ENCODE data around the gene HTR6.

HTR6 gene

GRCh38 chr1:19664453-19665185, at the start of gene HTR6:
TSS of gene HTR6 (plus strand) at chr1:19664875. CDS start at chr1:19665754, 879 bp downstream.
- peak; percentile 32; the same call in 1 of the 2 replicates for TF ChIP-seq ZBTB7A (IDR thresholded peaks at IDR 0.05; ENCODE audit: low read depth)
- no peak for TF ChIP-seq YY1 (IDR thresholded peaks at IDR 0.05; ENCODE audit: low read depth)

- no peak for TF ChIP-seq TCF12 (IDR thresholded peaks at IDR 0.05; ENCODE audit: low read depth)
- no peak for TF ChIP-seq REST (IDR thresholded peaks at IDR 0.05; ENCODE audit: low read depth)
- TF ChIP-seq USF1 (IDR thresholded peaks at IDR 0.05): no peak
- TF ChIP-seq MAX (IDR thresholded peaks at IDR 0.05): no peak
- TF ChIP-seq ZBTB7A (IDR thresholded peaks at IDR 0.05; ENCODE audit: low read depth): no peak
- no peak for TF ChIP-seq RAD21 (IDR thresholded peaks at IDR 0.05; ENCODE audit: low read depth)
- TF ChIP-seq FOXM1 (IDR thresholded peaks at IDR 0.05; ENCODE audit: borderline replicate concordance, low read depth): no peak
- no peak for TF ChIP-seq YY1 (IDR thresholded peaks at IDR 0.05; ENCODE audit: low read depth)
- no peak for TF ChIP-seq CREB1 (IDR thresholded peaks at IDR 0.05; ENCODE audit: low read depth)
- no peak for TF ChIP-seq NFIC (IDR thresholded peaks at IDR 0.05)
- no peak for TF ChIP-seq EGR1 (IDR thresholded peaks at IDR 0.05)
- no peak for TF ChIP-seq EP300 (IDR thresholded peaks at IDR 0.05; ENCODE audit: borderline replicate concordance)
- no peak for TF ChIP-seq CEBPB (IDR thresholded peaks at IDR 0.05)
Observed at GRCh38 chr1:19615438-19615837, 49.2 kb upstream of the HTR6 start.

GRCh38 chr1:19616489-19616888, 48.2 kb upstream of the HTR6 start:
- TF ChIP-seq TCF12 (IDR thresholded peaks at IDR 0.05; ENCODE audit: low read depth) (no peak), FOXM1 (IDR thresholded peaks at IDR 0.05; ENCODE audit: borderline replicate concordance, low read depth) (no peak), EP300 (IDR thresholded peaks at IDR 0.05; ENCODE audit: borderline replicate concordance) (no peak), REST (IDR thresholded peaks at IDR 0.05; ENCODE audit: low read depth) (no peak), MAX (IDR thresholded peaks at IDR 0.05) (no peak), ZBTB7A (IDR thresholded peaks at IDR 0.05; ENCODE audit: low read depth) (no peak), CREB1 (IDR thresholded peaks at IDR 0.05; ENCODE audit: low read depth) (no peak), TEAD4 (IDR thresholded peaks at IDR 0.05) (no peak), RAD21 (IDR thresholded peaks at IDR 0.05; ENCODE audit: low read depth) (no peak), YY1 (IDR thresholded peaks at IDR 0.05; ENCODE audit: low read depth) (no peak)

GRCh38 chr1:19617376-19617775, 47.3 kb upstream of the HTR6 start:
- TF ChIP-seq FOXM1 (IDR thresholded peaks at IDR 0.05; ENCODE audit: borderline replicate concordance, low read depth): no peak
- TF ChIP-seq REST (IDR thresholded peaks at IDR 0.05; ENCODE audit: low read depth): no peak
- TF ChIP-seq USF1 (IDR thresholded peaks at IDR 0.05): no peak
- TF ChIP-seq RAD21 (IDR thresholded peaks at IDR 0.05; ENCODE audit: low read depth): no peak
- no peak for TF ChIP-seq NFIC (IDR thresholded peaks at IDR 0.05)
- no peak for TF ChIP-seq CEBPB (IDR thresholded peaks at IDR 0.05)
- TF ChIP-seq EP300 (IDR thresholded peaks at IDR 0.05; ENCODE audit: borderline replicate concordance): no peak
- TF ChIP-seq TCF12 (IDR thresholded peaks at IDR 0.05; ENCODE audit: low read depth): no peak

DNA sequence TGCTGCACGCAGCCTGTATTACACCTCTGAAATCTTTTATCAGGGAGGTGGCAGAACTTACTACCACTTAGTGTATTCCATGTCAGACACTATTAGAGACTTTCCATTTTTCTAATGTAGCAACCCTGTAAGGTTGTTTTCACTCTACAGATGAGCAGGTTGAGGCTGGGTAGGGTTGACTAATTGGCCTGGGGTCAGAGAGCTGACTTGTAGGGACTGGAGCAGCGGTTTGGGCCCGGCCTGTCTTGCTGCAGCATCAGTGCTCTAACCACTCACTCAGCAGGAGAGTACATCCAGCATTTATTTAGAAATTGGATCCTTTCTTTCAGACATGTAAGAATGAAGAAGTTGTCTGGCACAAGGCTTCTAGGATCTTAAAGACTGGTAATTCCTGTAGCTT, 46.2 kb upstream of the HTR6 start:
- TF ChIP-seq NFIC (IDR thresholded peaks at IDR 0.05) (no peak), EP300 (IDR thresholded peaks at IDR 0.05; ENCODE audit: borderline replicate concordance) (no peak), CREB1 (IDR thresholded peaks at IDR 0.05; ENCODE audit: low read depth) (no peak), MAX (IDR thresholded peaks at IDR 0.05) (no peak), YY1 (IDR thresholded peaks at IDR 0.05; ENCODE audit: low read depth) (no peak), REST (IDR thresholded peaks at IDR 0.05; ENCODE audit: low read depth) (no peak), TEAD4 (IDR thresholded peaks at IDR 0.05) (no peak), TCF12 (IDR thresholded peaks at IDR 0.05; ENCODE audit: low read depth) (no peak), USF1 (IDR thresholded peaks at IDR 0.05) (no peak), FOXM1 (IDR thresholded peaks at IDR 0.05; ENCODE audit: borderline replicate concordance, low read depth) (no peak), ZBTB7A (IDR thresholded peaks at IDR 0.05; ENCODE audit: low read depth) (no peak), TAF1 (IDR thresholded peaks at IDR 0.05; ENCODE audit: low read depth) (no peak), CEBPB (IDR thresholded peaks at IDR 0.05) (no peak), EGR1 (IDR thresholded peaks at IDR 0.05) (no peak)
